DMS153 treated with DMSO at 0.1 percent for 48 hours (cell line): Measurements from ENCODE around the gene ACTG2.

Experiments
- DNase-seq: peaks from one replicate; lab custom pipeline; 2025; ENCODE audit not compliant: unreplicated experiment; lab: John Stamatoyannopoulos, UW

Gene ACTG2

GRCh38 chr2:73963385-73964120, 70.7 kb downstream of the ACTG2 start:
- DNase-seq: no peak

GRCh38 chr2:73964223-73964622, 71.4 kb downstream of the ACTG2 start:
- no peak for DNase-seq

- no peak for DNase-seq
Measured at GRCh38 chr2:73965053-73965452, 72.2 kb downstream of the ACTG2 start.

- no peak for DNase-seq
Measured at GRCh38 chr2:73968357-73968937, 75.6 kb downstream of the ACTG2 start.

- DNase-seq: no peak
Measured at GRCh38 chr2:73969356-73969755, 76.5 kb downstream of the ACTG2 start.
